ENCODE measurements around the gene NOL9.

Gene NOL9

GRCh38 chr1:6483017-6483760 lies 71.1 kb downstream of the NOL9 start:
- no peak for DNase-seq (ENCODE audit: low read depth, low spot score)
- no peak overlapping the region for H3K4me3 ChIP-seq (ENCODE audit: low read length)

- no peak for DNase-seq (ENCODE audit: low read depth, low spot score)
- no peak overlapping the region for H3K4me3 ChIP-seq (ENCODE audit: low read length)
These were observed 72.5 kb downstream of the NOL9 start for GRCh38 chr1:6481820-6482219.

- H3K4me3 ChIP-seq (ENCODE audit: low read length): no peak overlapping the region
- DNase-seq (ENCODE audit: low read depth, low spot score): no peak
These were observed 77.1 kb downstream of the NOL9 start for GRCh38 chr1:6477039-6477820.

DNA sequence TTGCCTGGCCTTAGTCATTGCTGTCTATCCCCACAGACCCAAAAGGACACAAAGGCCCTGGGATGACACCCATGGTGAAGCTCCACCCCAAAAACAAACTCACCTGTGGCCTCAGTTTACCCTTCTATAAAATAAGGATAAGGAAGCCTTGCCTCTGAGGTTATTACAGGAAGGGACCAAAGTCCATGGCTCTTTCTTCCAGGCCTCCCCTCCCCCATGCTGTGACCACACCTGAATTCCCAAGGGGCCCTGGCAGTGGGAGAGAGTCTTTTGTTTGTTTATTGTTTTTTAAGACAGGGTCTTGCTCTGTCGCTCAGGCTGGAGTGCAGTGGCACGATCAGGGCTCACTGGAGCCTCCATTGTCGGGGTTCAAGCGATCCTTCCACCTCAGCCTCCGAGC lies 77.8 kb downstream of the NOL9 start:
- DNase-seq (ENCODE audit: low read depth, low spot score): no peak
- H3K4me3 ChIP-seq (ENCODE audit: low read length): no peak overlapping the region

- no peak for DNase-seq (ENCODE audit: low read depth, low spot score)
- no peak overlapping the region for H3K4me3 ChIP-seq (ENCODE audit: low read length)
These were observed 78.8 kb downstream of the NOL9 start for GRCh38 chr1:6475381-6476133.

DNA sequence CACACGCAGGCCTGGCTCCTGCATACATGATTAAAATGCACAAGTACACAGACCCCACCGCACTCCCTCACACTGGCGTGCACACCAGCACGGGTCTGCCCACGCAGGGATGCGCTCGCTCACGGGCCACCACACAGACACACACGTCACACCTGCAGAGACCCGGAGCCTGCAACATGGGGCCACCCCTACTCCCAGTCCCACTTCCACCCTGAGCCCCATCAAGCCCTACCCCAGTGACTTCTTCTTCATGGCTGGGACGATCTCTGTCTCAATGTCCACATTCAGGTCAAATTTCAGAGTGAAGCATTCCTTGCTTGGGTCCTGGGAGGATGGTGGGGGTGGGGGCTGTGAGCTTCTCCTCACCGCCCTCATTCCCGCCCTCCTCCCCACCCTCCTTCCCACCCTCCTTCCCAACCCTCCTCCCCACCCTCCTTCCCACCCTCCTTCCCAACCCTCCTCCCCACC lies 79.5 kb downstream of the NOL9 start:
- H3K4me3 ChIP-seq (ENCODE audit: low read length): no peak overlapping the region
- DNase-seq (ENCODE audit: low read depth, low spot score): no peak

- no peak overlapping the region for H3K4me3 ChIP-seq (ENCODE audit: low read length)
- no peak for DNase-seq (ENCODE audit: low read depth, low spot score)
These were observed 80.1 kb downstream of the NOL9 start for GRCh38 chr1:6473974-6474814.

DNA sequence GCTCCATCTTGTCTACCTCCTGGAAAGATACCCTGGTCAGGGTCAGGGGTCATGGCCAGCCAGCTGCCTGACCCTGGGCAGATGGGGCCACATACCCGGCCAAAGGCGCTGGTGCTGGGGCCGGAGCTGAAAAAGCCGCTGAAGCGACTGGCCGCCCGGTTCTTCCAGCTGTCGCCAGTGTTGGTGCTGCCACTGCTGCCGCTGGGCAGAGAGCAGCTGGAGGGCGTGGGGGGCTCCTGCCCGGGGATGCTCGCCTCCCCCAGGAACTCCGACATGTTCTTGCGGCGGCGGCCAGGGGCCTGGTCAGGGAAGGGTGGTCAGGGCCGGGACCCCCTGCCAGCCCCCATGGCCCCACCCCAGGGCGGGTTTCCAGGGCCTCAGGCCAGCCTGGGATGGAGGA lies 81.2 kb downstream of the NOL9 start:
- no peak overlapping the region for H3K4me3 ChIP-seq (ENCODE audit: low read length)
- no peak for DNase-seq (ENCODE audit: low read depth, low spot score)

- H3K4me3 ChIP-seq (ENCODE audit: low read length): no peak overlapping the region
- DNase-seq (ENCODE audit: low read depth, low spot score): no peak
These were observed 81.9 kb downstream of the NOL9 start for GRCh38 chr1:6472391-6472790.

GRCh38 chr1:6471970-6472368 lies 82.3 kb downstream of the NOL9 start:
- no peak overlapping the region for H3K4me3 ChIP-seq (ENCODE audit: low read length)
- no peak for DNase-seq (ENCODE audit: low read depth, low spot score)
